GM18867 (cell line): ENCODE measurements around the gene DLG2.
"Not testable (repeated sequence)": the region's sequence is repeated elsewhere in the genome, so short reads cannot be mapped to it uniquely, and the experiment has no call there.

Experiments
- ATAC-seq: cut with Tn5 transposase; IDR thresholded peaks from one replicate; pipeline ENCODE4 v1.9.1; 2021; ENCODE audit warnings: mild to moderate bottlenecking, moderate library complexity; ENCODE audit not compliant: unreplicated experiment

Gene DLG2

DNA sequence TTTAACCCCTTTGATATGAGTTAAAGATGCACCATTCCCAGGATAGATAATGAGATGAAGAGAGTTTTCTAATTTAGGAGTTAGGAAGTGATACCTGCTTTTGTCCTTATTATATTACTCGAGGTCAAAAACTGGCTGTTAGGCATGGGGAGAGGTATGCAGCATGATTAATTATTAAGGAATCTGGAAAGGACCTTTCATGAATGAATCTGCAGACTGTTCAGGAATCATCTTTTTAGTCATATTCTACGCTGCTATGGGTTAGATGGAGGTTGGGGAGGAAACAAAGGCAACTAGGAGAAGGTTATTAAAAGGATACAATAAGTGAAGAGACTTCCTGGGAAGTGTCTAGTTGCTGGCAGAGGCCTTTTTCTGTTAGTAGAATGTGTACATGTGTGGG is 1848.5 kb downstream of the DLG2 start:
- no peak for ATAC-seq

DNA sequence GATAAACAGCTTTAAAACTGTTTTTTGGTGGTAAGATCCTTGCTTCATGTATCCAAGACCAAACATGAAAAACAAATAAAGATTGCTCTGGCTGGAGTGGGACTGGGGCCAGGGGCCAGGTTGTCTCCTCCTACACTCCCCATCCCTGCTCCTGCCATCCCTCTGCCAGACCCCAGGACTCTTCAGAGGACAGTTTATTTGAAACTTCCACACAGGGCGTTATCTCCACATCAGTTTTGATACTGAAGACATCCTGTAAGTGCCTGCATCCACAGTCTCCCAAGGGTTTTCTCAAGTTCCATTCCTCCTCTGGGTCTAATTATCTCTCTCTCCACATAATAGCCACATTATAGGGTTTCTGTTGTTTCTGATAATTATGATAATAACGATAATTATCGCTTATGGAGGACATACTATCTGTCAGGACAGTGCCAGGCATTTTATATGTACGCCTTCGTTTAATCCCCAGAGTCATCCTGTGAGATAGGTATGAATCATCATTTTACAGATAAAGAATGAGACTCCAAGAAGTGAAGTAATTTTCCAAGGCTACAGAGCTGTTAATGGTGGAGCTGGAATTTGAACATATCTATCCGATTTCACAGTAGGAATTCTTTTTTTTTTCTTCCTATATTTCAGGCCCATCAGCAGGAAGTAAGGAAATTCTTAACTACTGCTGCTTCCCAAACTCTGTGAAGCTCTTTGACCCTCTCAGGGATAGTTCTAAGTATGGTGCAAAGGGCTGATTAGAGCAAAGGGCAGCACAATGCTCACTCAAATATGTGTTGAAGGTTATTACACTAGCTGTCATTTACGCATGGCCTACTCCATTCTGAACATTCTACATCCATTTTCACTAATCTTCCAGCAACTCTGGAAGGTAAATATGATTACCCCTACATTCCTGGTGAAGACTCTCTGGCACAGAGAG is 1852.9 kb downstream of the DLG2 start:
- no peak for ATAC-seq

DNA sequence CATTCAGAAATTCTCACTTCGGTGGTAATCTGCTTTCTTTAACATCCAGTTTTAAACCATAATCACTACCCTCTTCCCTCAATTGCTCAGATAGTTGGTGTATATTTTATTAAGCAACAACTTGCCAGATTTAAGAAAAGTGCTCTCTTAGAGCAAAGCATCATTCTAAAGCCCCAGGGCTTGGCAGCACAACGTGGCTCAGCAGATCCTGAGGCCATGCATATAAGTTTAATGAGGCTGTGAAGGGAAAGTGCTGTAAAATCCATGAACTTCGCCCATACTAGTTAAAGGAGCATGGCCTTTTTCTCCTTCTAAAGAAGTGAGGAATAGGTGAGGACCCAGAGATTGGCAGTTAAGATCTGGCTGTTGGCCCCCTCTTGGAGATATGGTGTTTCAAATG is 1858.7 kb downstream of the DLG2 start:
- no peak for ATAC-seq

DNA sequence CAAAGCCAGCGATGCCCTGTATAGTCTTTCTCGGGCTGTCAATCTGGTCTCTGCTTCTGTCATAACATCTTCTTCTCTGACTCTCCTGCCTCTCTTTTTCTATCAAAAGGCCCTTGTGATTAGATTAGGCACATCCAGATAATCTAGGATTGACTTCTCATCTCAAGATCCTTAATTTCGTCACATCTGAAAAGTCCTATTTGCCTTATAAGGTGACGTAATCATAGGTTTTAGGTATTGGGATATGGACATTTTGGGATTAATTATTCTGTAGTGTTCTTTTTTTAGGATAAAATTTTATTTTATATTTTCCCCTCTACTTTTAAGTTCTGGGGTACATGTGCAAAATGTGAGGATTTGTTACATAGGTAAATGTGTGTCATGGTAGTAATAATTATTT is 1860.2 kb downstream of the DLG2 start:
- no peak for ATAC-seq

DNA sequence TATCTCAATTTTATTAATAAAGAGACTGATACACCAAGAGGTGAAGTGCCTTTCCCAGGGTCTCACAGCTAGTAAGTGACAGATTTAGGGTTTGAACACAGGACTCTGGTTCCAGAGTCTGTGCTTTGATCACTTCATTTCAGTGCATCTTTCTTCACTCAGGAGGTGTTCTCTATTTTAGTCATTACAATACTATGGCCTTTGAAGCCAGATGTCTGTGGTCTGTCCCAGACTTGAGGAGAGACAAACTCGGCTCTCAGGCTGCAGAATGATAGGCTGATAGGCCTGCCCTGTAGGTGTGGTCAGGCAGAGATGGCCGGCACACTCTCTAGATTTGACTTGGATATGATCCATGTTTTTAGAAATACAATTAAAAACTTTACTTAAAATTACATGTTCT is 1862.5 kb downstream of the DLG2 start:
- ATAC-seq, result peak; percentile 52

DNA sequence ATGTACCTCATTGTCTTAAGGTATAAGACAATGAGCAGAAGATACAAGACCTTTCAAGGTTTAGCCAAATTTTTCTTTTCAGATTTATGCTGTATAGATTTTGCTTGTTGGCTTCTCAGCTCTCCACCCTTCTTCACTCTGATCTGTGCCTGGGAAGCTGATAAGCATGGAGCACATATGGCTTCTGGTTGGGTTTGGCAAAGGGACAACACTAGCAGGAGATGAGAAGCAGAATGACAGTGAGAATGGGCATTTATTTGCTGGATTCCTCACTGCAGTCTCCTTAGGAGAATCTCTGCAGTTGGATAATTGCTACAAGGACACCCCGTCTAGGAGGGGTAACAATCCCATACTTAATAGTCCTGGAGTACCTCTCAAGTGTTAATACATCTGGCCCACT is 1866.2 kb downstream of the DLG2 start:
- ATAC-seq, result no peak

DNA sequence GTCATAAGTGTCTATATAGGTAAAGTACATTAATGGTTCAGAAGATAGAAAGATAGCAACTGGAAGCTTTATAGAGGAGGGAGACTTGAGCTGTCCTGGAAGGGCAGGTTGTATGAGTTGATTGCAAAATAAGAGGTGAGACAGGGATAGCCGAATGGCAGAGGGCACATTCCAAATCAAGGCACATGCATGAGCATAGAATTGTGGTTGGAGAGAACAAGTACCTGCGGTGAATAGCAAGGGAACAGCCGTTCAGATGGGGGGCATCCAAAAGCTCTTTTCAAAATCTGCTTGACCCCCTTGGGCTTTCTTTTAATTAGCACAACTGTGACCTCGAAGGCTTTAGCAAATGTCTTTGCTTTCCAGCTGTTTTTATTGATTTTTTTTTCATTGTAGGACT is 1868.0 kb downstream of the DLG2 start:
- no peak for ATAC-seq

DNA sequence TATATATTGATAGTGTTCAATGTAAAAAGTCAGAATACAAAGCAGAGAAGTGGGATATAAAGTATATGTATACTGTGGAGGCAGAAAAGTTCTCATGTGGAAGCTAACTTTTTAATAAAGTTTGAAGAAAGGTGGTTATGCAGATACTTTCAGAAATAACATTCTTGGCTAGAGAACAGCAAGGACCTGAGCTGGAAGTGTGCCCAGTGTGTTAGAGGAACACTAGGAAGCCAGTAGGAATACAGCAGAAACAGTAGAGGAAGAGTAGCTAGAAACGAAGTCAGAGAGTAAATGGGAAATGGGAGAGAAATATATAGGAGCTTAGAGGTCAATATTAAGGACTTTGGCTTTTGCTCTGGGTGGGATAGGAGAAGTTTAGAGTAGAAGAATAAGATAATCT is 1876.1 kb downstream of the DLG2 start:
- ATAC-seq, result no peak

DNA sequence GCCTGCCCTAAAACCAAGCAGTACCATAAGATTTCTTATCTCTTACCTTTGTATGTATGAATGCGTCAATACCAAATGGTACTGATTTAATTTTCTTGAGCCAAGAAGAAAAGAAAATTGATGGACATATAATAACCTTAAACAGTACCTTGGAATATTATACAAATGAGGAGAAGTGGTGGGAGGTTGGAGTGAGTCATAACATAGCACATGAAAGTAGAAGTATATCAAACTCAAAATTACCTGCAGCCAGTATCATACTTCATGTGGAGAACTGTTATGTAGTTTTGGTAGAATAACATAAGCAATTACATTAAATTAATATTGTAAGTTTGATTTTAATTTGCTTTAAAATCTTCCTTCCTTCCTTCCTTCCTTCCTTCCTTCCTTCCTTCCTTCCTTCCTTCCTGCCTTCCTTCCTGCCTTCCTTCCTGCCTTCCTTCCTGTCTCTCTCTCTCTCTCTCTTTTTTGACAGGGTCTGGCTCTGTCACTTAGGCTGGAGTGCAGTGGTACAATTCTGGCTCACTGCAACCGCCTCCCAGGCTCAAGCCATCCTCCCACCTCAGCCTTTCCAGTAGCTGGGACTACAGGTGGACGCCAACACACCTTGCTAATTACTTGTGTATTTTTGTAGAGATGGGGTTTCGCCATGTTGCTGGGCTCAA is 1880.1 kb downstream of the DLG2 start:
- no peak for ATAC-seq

DNA sequence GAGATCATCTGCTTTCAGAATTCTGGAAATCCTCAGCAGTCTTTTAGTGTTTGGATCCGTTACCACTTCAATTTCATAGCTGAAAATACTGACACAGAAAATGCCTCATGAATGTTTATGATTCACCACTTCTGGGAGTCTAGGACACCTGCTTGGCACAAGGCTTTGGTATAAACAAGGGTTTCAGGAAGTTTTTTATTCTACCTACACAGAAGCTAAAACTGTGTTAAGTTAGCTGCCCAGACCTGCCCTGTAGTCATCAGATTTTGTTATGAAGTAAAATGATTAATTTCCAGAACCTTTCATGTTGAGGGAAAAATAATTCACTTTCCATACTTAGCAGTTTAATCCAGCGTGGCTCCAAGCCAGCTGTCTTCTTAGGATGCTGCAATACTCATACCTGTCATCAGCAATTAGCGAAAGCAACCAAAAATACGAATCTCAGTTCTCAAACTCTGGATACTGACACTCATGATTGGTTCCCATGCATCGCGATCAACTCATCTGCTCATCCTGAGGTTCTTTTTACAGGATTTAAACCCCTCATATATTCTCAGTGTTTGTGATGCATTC is 1882.4 kb downstream of the DLG2 start:
- no peak for ATAC-seq

DNA sequence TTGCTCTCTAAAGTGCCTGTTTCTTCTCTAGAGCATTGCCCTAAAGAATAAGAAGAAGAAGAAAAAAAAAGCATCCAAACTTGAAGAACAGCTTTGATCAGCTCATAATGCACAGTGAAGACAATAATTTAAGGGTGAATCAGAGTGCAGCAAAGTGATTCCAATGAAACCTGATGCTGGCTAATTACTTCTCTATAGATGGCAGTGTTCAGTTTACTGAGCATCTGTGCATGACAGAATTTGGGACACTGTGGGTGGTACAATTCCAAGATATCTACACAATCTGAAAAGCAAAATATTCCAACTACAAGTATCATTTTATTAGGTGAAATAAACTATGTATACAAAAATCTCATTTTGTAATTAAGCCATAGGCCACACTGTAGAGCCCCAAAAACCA is 1890.5 kb downstream of the DLG2 start:
- no peak for ATAC-seq

DNA sequence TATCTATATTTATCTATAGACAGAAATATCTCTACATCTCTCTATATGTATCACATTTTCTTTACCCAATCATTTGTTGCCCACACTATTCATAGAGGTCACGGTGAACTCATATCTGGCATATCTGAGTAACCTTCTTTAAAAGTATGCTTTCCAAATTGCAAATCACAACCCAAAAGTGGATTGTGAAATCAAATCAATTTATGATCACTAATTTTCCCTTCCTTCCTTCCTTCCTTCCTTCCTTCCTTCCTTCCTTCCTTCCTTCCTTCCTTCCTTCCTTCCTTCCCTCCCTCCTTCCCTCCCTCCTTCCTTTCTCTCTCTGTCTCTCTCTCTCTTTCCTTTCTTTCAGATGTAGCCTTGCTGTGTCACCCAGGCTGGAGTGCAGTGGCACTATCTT is 1893.0 kb downstream of the DLG2 start:
- no peak for ATAC-seq

DNA sequence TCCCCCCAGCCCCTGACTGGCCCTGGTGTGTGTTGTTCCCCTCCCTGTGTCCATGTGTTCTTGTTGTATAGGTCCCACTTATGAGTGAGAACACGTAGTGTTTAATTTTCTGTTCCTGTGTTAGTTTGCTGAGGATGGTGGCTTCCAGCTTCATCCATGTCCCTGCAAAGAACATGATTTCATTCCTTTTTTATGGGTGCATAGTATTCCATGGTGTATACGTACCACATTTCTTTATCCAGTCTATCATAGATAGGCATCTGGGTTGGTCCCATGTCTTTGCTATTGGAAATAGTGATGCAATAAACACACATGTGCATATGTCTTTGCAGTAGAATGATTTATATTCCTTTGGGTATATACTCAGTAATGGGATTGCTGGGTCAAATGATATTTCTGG is 1895.9 kb downstream of the DLG2 start:
- not testable (repeated sequence) for ATAC-seq

DNA sequence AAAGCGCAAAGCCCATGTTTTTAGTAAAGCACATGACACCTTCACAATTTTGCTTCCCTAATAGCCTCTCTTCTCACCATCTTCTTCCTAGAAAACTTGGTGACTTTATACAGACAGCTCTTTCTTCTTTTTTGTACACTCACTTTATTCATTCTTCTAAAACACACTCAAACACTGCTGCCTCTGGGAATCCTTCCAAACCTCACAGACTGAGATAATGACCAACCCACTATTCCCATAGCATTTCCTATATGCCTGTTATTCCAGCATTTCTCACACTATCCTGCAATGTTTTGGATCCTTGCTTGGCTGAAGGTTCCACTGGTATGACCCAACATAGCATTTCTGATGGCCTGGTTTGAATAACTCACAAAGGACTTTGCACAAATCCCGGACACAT is 1898.9 kb downstream of the DLG2 start:
- ATAC-seq, result no peak

DNA sequence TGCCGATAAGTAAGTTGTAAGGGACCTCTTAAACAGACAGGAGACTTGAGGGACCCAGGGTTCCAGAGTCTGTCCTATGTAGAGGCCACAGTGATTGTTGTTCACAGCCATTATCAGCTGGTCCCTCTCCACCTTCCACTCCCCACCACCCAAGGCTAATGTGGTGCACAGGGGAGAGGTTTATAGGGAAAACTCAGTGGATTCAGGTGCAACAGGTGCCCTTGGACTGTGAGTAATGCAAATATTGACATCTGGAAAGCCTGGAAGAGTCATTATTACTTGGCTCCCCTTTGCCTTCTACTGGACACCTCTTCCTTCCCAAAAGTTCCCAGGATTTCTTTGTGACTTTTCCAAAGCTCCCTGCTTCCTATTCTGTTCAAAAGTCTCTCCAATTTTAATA is 1899.9 kb downstream of the DLG2 start:
- no peak for ATAC-seq

DNA sequence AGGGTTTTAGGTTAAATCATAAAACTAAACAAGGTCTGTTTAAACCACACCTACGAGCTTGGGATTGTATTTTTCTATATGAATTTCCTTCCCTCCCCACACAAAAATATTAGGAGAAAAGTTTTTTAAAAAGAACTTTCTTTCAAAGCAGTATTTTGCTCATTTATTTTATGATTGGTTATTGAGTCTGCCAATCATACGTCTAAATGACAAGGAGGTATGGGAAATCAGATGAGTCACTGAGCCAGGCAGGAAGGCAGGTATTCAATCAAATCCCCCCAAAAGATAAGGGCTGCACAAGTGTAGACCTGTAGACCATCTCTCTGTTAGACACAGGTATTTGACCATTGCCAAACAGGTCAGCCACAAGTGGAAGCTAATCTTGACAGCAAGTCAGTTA is 1900.8 kb downstream of the DLG2 start:
- ATAC-seq, result no peak

DNA sequence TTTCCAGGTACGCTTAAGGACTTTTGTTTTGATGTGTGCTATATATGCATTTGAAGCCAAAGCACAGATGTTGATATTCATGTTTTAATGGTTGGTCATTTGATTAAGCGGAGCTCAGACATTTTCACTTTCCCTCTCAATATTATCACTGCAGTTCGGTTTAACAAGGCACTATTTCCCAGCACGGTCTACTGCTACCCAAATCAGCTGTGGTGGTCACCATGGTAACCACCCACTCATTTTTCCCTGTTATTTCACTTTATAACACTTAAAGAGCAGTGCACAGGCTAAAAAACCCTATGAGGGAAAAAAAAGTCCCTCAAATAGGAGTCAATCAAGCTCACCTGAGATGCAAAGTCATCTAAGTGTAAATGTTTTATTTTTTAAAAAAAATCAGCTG is 1901.4 kb downstream of the DLG2 start:
- peak; percentile 60 for ATAC-seq

DNA sequence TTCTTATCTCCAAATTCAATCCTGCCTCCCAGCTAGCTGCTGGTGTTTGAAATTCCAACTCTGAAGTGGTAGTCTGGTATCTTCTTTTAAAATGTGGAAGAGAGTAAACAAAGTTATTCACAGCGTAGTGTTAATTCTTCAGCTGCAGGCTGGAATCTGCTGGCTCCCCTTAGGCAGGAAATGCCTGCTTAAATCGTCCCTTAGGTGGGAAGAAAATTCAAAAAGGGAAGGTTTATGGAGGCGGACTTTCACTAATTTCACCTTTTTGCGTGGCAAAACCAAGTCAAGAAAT is 1901.9 kb downstream of the DLG2 start:
- ATAC-seq, result no peak

DNA sequence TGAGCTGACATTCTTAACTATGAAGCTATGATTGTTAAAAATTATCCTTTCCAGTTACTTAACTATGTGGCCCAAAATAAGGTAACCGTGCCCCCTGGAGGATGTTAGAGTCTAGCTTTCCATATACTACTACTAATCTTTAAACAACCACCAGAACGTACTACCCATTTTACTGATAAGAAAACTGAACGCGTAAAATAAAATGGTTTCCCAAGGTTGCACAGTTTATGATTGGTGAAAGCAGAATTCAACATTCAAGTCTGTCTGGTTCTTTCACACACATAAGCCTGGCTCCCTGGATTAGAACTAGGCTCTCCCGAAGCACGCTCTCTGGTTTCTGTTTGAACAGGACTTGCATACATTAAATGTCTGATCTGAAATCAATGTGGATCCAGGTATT is 1903.1 kb downstream of the DLG2 start:
- peak; percentile 80 for ATAC-seq

DNA sequence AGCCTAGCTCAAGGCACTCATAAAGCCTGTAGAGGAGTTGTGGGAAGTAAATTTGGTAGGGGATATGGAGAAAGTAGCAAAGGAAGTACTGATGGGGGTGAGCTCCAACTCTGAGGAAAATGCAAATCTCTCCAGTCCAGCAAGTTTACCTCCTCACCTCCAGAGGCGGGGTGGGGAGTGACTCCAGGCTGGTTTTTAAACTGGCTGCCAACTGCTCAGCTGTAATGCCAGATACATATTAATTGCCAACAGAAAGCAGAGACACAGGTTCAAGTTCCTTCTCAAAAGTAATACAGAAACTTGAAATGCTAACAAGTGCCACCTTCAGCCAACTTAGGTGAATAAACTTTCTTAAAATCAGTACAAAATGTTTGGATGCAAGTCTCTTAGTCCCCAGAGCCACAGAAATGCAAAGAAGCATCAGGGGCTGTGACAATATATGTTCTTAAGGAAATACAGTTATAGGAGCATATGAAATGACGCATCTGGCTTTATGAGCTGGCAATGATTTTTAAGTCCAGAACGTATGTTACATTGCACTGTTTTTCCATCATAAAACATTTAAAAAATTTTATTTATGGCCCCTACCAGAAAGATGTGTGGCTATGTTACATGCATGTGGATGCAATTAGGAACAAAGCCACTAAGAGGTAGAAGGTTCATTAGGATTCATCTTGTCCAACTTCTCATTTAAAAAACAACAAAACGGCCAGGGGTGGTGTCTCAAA is 1904.6 kb downstream of the DLG2 start:
- no peak for ATAC-seq

DNA sequence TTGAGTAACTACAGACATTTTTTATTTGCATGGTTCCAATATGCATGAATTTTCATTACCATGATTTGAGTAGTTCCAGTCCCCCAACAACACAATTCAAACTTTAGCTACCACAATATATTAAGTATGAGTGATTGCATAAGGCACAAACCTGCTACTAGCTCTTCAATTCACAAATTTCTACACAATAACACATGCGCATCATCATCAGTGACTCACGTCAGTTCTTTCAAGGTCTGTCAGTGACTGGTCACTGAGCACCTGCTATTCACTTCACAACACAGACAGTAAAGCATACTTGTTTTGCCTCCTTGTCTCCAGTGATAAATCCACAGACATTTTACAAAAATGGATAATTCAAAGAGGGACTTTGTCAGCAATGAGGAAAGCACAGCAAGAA is 1905.9 kb downstream of the DLG2 start:
- ATAC-seq, result no peak

DNA sequence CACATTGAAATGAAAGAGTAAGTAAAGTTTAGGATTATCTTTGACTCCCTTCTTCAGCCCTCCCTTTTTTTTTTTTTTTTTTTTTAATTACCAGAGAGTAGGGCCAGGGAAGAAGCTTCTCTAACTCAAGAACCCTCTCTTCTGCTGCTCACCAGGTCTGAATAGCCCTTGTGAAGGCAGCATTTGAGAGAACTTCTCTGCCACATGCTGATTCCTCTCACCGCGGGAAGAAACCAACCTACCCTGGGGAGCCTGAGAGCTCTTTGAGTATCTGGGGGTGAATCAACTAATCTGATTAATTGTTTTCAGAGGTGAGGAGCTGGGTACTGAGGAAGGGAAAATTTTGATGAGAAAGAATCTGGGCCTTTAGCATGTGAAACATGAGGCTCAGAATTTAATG is 1906.5 kb downstream of the DLG2 start:
- no peak for ATAC-seq
